Activated naive CD4-positive, alpha-beta T cell treated with anti-CD3 and anti-CD28 coated beads, Interleukin-2, amount 10 ng/mL, durations not matched to agents 7 days and 5 days (primary cell): ENCODE measurements around the gene FAT1.

ENCODE experiments used
- CTCF ChIA-PET: fragments of 350-600 bp; sonication (Branson Sonifier 250); formaldehyde crosslinking; loops from one replicate; lab custom pipeline; 2021; ENCODE audit warnings: antibody characterized with exemption; lab: Charles Lee
- DNase-seq: peaks from one replicate; pipeline ENCODE4 v3.0.0-alpha.2; 2020
- H3K27ac Mint-ChIP-seq: one replicate; pipeline ENCODE4 v1.8.0; 2021; ENCODE audit warnings: mild to moderate bottlenecking, moderate library complexity, mixed read lengths
- H3K27me3 Mint-ChIP-seq: one replicate; pipeline ENCODE4 v1.8.0; 2021; ENCODE audit warnings: mild to moderate bottlenecking, mixed read lengths
- H3K36me3 Mint-ChIP-seq: one replicate; pipeline ENCODE4 v1.8.0; 2021; ENCODE audit warnings: mixed read lengths
- H3K4me1 Mint-ChIP-seq: one replicate; pipeline ENCODE4 v1.8.0; 2021; ENCODE audit warnings: mixed read lengths
- H3K4me3 Mint-ChIP-seq: one replicate; pipeline ENCODE4 v1.8.0; 2021; ENCODE audit warnings: mild to moderate bottlenecking, moderate library complexity, mixed read lengths
- H3K9me3 Mint-ChIP-seq: one replicate; pipeline ENCODE4 v1.8.0; 2021; ENCODE audit warnings: mixed read lengths

FAT1 gene

DNA sequence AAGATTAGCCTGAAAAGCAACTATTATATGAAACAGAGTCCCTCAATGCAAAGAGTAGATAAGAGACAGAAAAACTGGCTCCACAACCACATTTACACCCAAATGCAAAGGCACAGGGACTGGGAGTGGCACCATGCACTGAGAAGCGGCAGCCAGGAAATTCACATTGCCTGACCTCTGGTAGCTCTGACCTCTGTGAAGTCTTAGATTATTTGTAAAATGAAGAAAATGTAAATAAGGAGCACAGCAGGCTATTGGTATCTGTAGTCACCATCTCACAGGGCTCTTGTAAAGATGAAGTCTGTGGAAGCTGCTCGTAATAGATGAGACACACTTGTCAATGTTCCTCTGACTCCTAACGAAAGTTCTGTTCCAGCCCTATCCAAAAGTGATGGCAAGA, 69.7 kb downstream of the FAT1 start:
- Mint-ChIP-seq H3K27ac (no peak overlapping the region), H3K27me3 (no peaks in the 10 kb centered on the region), H3K9me3 (peaks cover 1% of the 10 kb centered on the region), H3K36me3 (no peaks in the 10 kb centered on the region), H3K4me3 (no peak overlapping the region), H3K4me1 (no peaks in the 10 kb centered on the region)
- CTCF ChIA-PET, result no interaction called here
- DNase-seq, result no peak

DNA sequence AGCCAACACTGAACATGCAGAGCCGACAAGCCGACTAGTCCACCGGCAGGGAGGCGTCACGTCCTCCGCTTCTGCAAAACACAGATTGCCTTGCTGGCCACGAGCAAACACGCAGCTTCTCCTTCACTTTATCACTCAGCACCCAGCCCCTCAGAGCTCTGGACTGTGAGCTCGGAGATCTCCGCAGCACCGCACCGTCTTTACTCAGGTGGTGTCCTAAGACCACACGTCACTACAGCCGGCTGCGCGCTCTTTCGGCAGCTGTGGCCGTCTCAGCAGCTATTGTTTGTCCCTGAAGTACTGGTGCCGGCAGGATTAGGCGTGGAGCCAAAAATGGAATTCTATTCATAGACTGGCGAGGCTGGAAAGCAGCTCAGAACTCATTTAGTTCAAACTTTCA, 72.0 kb downstream of the FAT1 start:
- Mint-ChIP-seq H3K27me3 (no peaks in the 10 kb centered on the region), H3K4me3 (no peak overlapping the region), H3K4me1 (no peaks in the 10 kb centered on the region), H3K36me3 (no peaks in the 10 kb centered on the region), H3K27ac (no peak overlapping the region), H3K9me3 (peaks cover 1% of the 10 kb centered on the region)
- CTCF ChIA-PET, result no interaction called here
- no peak for DNase-seq

DNA sequence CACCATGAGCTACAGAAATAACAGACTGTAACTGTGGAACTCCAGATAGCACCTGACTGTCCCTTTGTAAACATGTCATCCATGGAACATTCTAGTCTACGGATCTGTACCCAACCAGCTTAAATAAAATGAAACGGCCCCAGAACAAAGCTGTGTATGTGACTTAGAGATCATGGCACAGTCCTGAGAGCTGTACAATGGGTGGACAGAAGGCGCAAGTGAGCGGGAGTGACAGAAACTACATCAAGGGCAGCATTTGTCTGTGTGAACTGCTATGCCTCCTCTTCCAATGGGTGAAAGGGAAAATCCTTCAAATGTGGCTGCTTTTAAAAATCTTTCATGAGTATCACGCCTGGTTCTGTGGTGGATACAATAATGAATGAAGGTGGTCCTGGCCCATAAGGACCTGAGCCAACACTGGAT, 72.5 kb downstream of the FAT1 start:
- DNase-seq, result no peak
- CTCF ChIA-PET, result no interaction called here
- no peaks in the 10 kb centered on the region for H3K4me1 Mint-ChIP-seq
- H3K9me3 Mint-ChIP-seq, result peaks cover 1% of the 10 kb centered on the region
- no peaks in the 10 kb centered on the region for H3K27me3 Mint-ChIP-seq
- H3K27ac Mint-ChIP-seq, result no peak overlapping the region
- no peak overlapping the region for H3K4me3 Mint-ChIP-seq
- no peaks in the 10 kb centered on the region for H3K36me3 Mint-ChIP-seq

DNA sequence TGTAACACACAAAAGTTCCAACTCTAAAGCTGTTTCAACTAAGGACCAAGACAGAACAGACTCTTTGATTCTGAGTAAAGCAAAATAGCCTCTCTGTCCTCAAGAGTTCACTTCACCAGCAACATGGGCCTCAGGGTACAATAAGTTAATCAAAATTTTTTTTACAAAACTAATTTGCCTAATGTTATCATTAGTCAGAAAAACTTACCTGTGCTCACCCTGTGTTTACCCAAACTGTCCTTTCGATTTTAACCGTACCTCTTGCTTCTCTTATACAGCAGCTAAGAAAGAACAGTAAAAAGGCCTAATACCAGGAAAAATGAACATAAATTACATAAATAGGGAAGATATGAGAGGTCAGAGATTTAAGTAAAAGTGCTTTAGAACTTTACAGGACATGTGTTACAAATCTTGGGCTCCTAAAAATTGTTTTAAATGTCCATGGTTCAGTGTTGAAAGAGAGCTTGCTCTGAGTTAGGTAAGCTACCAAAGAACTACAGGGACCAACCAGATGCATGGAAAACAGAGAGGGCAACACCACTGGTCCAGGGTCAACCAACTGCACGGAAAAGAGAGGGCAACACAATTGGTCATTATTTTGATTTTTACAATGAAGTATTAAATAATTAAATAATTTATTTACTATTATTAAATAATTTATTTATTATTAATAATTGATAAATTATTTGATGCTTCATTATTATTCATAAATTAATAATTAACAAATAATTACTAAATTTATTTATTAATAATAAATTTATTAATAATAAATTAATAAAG, 73.1 kb downstream of the FAT1 start:
- CTCF ChIA-PET, result no interaction called here
- DNase-seq, result no peak
- Mint-ChIP-seq H3K9me3 (peaks cover 3% of the 10 kb centered on the region), H3K4me3 (no peak overlapping the region), H3K36me3 (no peaks in the 10 kb centered on the region), H3K4me1 (no peaks in the 10 kb centered on the region), H3K27me3 (no peaks in the 10 kb centered on the region), H3K27ac (no peak overlapping the region)

DNA sequence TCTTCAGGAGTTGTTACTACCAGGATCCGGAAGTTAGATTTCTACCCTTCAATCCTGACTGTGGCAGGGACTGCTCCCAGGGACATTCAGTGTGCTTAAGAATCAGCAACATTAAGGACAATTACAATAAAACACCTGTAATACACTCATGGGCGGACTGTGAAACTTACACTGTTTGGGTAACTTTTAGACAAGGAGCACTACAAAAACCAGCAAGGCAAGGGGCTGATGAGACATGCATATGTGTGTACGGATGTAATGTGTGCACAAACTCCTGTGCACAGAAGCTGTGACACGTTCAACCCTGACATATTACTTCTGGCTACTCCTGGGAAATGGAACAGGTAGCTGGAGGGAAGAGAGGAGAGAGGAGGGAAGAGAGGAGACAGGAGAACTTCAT, 75.8 kb downstream of the FAT1 start:
- H3K27ac Mint-ChIP-seq, result no peak overlapping the region
- no peaks in the 10 kb centered on the region for H3K36me3 Mint-ChIP-seq
- no peak for DNase-seq
- H3K27me3 Mint-ChIP-seq, result no peaks in the 10 kb centered on the region
- no peaks in the 10 kb centered on the region for H3K4me1 Mint-ChIP-seq
- peaks cover 6% of the 10 kb centered on the region for H3K9me3 Mint-ChIP-seq
- no peak overlapping the region for H3K4me3 Mint-ChIP-seq
- CTCF ChIA-PET, result no interaction called here

DNA sequence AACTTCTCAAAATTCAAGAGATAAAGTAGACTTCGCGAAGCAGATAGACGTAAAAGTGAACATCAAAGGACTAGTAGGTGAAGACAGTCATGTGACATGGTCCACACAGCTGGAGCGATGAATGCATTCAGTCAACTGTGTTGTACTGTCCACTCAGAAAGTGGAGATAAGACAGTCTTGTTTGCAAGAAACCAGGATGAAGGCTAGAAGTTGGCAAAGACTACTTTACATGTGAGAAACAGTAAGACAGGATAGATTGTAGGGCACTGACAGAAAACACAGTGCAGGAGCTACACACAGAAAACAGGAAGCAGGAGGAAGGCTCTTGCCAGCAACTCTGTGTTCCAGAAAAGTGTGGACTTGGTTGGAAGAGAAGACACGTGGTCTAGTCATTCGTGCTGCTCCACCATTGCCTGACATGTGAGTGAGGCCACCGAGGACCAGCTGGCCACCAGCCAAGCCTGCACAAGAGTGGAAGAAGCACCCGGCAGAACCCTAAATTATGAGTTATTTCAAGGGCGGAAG, 78.9 kb downstream of the FAT1 start:
- Mint-ChIP-seq H3K36me3 (no peaks in the 10 kb centered on the region), H3K27ac (no peak overlapping the region), H3K4me3 (no peak overlapping the region), H3K4me1 (no peaks in the 10 kb centered on the region), H3K9me3 (peaks cover 4% of the 10 kb centered on the region), H3K27me3 (no peaks in the 10 kb centered on the region)
- CTCF ChIA-PET, result no interaction called here
- no peak for DNase-seq

DNA sequence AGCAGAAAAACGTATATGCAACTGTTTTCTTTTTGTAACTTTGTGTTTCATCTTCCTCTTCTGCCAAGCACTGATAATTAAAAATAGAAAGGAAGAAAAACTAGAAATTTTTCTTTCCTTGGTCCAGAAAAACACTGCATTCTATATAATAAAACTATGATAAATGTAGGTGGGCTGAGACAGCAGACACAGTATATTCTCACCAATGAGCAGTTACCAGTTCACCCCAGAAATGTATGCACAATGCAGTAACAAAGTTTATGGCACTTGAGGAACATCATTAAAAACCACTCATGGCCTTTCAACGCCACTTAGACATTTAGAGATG, 79.4 kb downstream of the FAT1 start:
- Mint-ChIP-seq H3K4me3 (no peak overlapping the region), H3K4me1 (no peaks in the 10 kb centered on the region), H3K27ac (no peak overlapping the region), H3K9me3 (peaks cover 4% of the 10 kb centered on the region), H3K27me3 (no peaks in the 10 kb centered on the region), H3K36me3 (no peaks in the 10 kb centered on the region)
- DNase-seq, result no peak
- CTCF ChIA-PET, result no interaction called here

DNA sequence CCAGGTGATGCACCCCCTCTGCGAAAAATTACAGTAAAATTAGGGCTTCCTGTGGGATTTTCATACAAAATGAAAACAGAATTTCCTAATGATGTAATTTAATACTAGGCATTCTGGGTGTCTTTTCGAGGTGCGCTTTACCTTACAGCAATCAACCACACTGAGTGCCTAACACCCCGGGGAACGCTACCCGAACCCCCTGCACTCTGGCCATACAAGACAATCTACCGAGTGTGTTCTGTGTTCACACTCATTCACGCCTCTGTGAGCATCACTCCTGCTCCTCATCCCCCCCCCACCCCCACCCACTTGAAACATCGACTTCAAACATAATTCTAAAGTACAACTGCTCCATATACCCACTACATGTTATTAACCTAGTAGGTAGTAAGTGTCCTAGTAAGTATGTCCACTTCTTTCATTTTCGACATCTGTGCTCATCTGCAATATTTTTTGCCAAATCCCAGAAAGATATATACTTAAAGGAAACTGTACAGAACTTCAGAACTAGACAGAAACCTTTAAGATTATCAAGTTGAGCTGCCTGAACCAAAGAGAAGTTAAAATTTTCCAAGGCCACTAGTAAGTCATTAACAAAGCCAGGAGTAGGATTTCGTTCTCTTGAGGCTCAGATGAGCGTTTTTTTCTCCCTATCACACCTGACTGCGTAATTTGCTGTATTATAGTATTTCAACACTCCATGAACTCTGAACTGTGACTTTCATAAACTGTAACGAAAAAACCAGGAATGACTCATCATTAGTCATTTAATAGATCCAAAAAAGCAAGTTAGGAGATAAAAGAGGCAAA, 80.0 kb downstream of the FAT1 start:
- DNase-seq, result no peak
- H3K4me1 Mint-ChIP-seq, result no peaks in the 10 kb centered on the region
- H3K9me3 Mint-ChIP-seq, result peaks cover 4% of the 10 kb centered on the region
- H3K4me3 Mint-ChIP-seq, result no peak overlapping the region
- H3K27me3 Mint-ChIP-seq, result no peaks in the 10 kb centered on the region
- H3K36me3 Mint-ChIP-seq, result no peaks in the 10 kb centered on the region
- CTCF ChIA-PET, result no interaction called here
- no peak overlapping the region for H3K27ac Mint-ChIP-seq

DNA sequence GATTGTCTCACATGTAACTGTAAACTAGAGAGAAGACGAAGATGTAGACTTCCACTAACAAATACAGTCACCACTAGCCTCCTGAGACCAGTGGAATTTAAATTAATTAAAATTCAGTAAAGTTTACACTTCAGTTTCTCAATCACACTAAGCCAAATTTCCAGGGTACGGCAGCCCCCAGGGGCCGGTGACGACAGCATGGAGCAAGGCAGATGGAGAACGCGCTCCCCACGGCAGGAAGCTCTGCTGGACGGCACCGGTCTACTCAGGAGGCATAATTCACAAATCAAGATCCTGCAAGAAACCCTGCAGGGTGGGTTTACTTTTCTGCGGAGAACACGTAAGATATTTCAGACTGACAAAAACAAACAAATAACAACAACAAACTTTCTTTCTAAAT, 80.7 kb downstream of the FAT1 start:
- CTCF ChIA-PET, result no interaction called here
- DNase-seq, result no peak

DNA sequence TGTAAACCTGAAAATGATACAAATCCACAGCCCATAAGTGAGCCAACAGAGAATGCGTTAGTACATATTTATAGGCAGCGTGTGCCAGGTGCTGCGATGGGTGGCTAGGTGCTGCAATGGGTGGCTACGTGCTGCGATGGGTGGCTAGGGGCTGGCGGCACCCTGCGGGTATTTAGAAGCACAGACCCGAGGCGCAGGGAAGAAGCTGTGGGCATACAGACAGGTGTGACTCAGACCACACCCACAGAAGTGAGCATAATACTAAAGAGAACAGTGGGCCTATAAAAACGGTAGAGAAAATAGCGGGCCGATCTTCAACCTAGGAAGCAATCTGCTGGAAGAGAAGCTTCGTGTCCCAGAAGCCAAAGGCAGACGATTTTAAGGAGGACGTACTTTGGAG, 81.1 kb downstream of the FAT1 start:
- H3K27ac Mint-ChIP-seq, result no peak overlapping the region
- H3K4me1 Mint-ChIP-seq, result no peaks in the 10 kb centered on the region
- CTCF ChIA-PET, result no interaction called here
- H3K4me3 Mint-ChIP-seq, result no peak overlapping the region
- no peak for DNase-seq
- H3K27me3 Mint-ChIP-seq, result no peaks in the 10 kb centered on the region
- peaks cover 4% of the 10 kb centered on the region for H3K9me3 Mint-ChIP-seq
- no peaks in the 10 kb centered on the region for H3K36me3 Mint-ChIP-seq

More for the DNA sequence above, 80.7 kb downstream of the FAT1 start:
- H3K4me3 Mint-ChIP-seq, result no peak overlapping the region
- H3K27ac Mint-ChIP-seq, result no peak overlapping the region
- H3K9me3 Mint-ChIP-seq, result peaks cover 4% of the 10 kb centered on the region
- no peaks in the 10 kb centered on the region for H3K27me3 Mint-ChIP-seq
- no peaks in the 10 kb centered on the region for H3K4me1 Mint-ChIP-seq
- H3K36me3 Mint-ChIP-seq, result no peaks in the 10 kb centered on the region

DNA sequence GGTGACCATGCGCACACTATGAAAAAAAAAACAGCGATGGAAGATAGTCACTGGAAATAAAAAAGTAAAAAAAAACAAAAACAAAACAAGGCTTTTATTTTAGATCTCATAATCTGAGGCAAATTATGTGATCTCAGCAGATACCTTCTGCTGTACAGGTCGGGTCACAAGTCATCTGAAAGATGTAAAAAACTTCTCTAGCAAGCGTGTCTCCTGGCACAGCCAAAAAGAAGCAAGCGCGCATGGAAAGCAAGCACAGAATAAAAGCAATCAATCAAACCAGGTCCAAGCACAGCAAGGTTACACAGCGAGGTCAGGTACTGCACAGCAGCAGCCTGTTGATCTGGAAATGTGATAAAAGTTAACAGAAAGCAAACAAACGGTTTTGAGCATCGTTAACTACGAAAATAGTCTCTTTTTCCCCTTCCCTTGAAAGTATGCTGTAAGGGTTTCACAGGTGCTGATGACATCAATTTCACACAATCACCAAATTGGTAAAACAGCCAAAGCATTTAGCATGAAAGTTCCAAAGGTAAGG, 89.0 kb downstream of the FAT1 start:
- Mint-ChIP-seq H3K9me3 (peaks cover 9% of the 10 kb centered on the region), H3K4me3 (no peak overlapping the region)
- CTCF ChIA-PET, result no interaction called here

DNA sequence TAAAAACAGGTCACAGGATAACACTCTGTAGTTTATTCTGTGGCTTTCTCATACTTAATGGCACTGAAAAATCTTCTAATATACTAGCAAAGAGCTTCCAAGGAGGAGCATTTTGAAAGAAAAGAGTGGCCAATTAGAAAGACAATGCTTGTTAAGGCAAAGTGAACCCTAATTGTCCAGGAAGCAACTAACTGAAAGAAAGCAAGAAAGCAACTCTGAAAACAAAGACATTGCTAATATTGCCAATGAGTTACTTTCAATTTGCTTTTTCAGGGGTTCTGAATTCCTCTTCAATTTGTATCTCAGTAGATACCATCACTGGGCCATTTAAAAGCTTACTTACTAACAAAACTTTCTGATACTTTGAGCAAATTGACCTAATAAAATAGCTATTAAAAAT, 89.8 kb downstream of the FAT1 start:
- Mint-ChIP-seq H3K36me3 (no peaks in the 10 kb centered on the region), H3K9me3 (peaks cover 11% of the 10 kb centered on the region), H3K4me1 (no peaks in the 10 kb centered on the region), H3K27ac (no peak overlapping the region), H3K4me3 (no peak overlapping the region), H3K27me3 (no peaks in the 10 kb centered on the region)
- no peak for DNase-seq
- CTCF ChIA-PET, result no interaction called here

More for the DNA sequence above, 89.0 kb downstream of the FAT1 start:
- DNase-seq, result no peak
- H3K4me1 Mint-ChIP-seq, result no peaks in the 10 kb centered on the region
- H3K27me3 Mint-ChIP-seq, result no peaks in the 10 kb centered on the region
- H3K27ac Mint-ChIP-seq, result no peak overlapping the region
- H3K36me3 Mint-ChIP-seq, result no peaks in the 10 kb centered on the region

DNA sequence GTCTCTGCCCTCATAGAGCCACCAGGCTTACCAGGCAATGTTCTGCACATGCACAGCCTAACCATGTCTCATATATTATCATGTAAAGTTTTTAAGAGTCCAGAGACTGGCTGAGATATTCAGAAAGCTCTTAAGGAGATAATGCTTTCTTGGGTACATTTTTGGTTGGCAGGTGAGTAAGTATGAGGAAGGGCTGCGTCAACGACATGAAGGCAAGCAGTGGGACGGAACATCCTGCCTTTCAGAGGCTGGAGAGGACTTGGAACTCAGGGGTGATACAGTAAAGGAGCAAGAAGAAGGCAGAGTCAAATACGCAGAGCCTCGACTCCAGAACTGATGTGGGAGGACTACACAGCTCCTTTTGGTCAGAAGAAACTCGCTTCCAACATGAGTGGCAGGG, 93.5 kb downstream of the FAT1 start:
- Mint-ChIP-seq H3K9me3 (peaks cover 24% of the 10 kb centered on the region), H3K4me1 (peaks cover 9% of the 10 kb centered on the region), H3K36me3 (peaks cover 2% of the 10 kb centered on the region), H3K4me3 (no peak overlapping the region), H3K27me3 (no peaks in the 10 kb centered on the region), H3K27ac (no peak overlapping the region)
- CTCF ChIA-PET, result no interaction called here
- no peak for DNase-seq

DNA sequence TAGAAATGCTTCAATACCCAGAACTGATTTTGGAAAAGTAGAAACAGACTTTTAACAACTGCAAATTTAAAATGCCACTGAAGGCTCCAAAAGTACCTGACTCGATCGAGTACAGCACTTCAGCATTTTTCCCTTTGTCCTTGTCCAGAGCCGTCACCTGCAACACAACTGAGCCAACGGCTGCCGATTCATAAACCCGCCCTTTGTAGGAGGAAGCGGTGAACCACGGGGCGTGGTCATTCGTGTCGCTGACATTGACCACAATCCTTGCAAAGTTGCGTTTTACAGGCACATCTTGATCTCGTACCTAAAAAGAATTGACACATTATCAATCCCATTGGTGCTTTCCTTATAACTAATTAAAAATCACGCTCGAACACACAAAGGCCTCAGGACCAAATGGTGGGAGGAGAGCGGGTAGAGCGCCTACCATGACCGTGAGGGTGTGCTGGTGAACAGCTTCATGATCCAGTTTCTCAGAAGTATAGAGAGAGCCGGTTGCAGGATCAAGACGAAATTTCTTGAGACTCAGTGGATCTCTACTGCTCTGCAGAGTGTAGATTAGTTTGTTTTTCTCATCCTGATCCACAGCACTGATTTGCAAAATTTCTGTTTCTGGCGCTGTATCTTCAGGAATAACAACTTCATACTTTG, 95.5 kb downstream of the FAT1 start:
- CTCF ChIA-PET, result no interaction called here
- H3K27me3 Mint-ChIP-seq, result no peaks in the 10 kb centered on the region
- peaks cover 24% of the 10 kb centered on the region for H3K9me3 Mint-ChIP-seq
- peaks cover 2% of the 10 kb centered on the region for H3K36me3 Mint-ChIP-seq
- peaks cover 9% of the 10 kb centered on the region for H3K4me1 Mint-ChIP-seq
- H3K27ac Mint-ChIP-seq, result no peak overlapping the region
- no peak overlapping the region for H3K4me3 Mint-ChIP-seq
- peak; percentile 32 for DNase-seq
